ENCODE results near the gene EXOC8. TPM values are rescaled to one million over a fixed set of nuclear protein-coding genes. Genes with fewer than 3 reads are reported as not detected.

Gene EXOC8
- total RNA-seq, 1 donor = 16.3 TPM

DNA sequence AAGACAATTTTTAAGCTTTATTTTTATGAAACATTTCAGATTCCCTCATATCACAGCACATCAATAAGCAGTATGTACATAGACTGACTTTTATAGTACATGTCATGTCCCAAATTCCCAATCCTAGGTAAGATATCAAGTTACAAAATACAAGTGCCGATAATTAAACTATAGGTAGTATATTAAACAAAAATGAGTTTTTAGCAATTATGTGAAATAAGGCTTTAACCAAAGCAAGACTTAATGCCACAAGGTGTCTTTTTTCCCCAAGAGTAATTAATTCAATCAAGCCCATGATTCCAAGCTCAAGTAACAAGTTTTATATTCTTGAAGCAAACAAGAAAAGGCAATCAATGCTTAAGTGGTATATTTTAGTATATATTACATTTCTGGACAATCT lies 4.9 kb downstream of the EXOC8 start:
- no peak overlapping the region for H3K27ac ChIP-seq (ENCODE audit: low read depth, low read length)
- no peak for DNase-seq (ENCODE audit: insufficient read length, low spot score, missing footprints)
- H3K4me3 ChIP-seq (ENCODE audit: insufficient read depth, low read length) = no peak overlapping the region
- peaks cover 51% of the 10 kb centered on the region for H3K79me2 ChIP-seq (ENCODE audit: insufficient read depth, low read length)
- H2AFZ ChIP-seq (ENCODE audit: low read length) = no peak overlapping the region
- no peaks in the 10 kb centered on the region for H3K36me3 ChIP-seq (ENCODE audit: insufficient read depth, low read length)
- TF ChIP-seq, protein P1, sequence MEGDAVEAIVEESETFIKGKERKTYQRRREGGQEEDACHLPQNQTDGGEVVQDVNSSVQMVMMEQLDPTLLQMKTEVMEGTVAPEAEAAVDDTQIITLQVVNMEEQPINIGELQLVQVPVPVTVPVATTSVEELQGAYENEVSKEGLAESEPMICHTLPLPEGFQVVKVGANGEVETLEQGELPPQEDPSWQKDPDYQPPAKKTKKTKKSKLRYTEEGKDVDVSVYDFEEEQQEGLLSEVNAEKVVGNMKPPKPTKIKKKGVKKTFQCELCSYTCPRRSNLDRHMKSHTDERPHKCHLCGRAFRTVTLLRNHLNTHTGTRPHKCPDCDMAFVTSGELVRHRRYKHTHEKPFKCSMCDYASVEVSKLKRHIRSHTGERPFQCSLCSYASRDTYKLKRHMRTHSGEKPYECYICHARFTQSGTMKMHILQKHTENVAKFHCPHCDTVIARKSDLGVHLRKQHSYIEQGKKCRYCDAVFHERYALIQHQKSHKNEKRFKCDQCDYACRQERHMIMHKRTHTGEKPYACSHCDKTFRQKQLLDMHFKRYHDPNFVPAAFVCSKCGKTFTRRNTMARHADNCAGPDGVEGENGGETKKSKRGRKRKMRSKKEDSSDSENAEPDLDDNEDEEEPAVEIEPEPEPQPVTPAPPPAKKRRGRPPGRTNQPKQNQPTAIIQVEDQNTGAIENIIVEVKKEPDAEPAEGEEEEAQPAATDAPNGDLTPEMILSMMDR (IDR thresholded peaks at IDR 0.05; ENCODE audit: extremely low read depth, low read depth, low read length) = no peak
- no peaks in the 10 kb centered on the region for H3K9me3 ChIP-seq (ENCODE audit: low read depth, low read length)
- peak overlapping the region; percentile 98 for H3K4me2 ChIP-seq (ENCODE audit: insufficient read depth, low read length)
- H3K27me3 ChIP-seq (ENCODE audit: insufficient read depth, low read length) = no peaks in the 10 kb centered on the region
- peaks cover 32% of the 10 kb centered on the region for H3K4me1 ChIP-seq (ENCODE audit: insufficient read depth, low read length)
- peaks cover 46% of the 10 kb centered on the region for H4K20me1 ChIP-seq (ENCODE audit: insufficient read depth, low read length)

DNA sequence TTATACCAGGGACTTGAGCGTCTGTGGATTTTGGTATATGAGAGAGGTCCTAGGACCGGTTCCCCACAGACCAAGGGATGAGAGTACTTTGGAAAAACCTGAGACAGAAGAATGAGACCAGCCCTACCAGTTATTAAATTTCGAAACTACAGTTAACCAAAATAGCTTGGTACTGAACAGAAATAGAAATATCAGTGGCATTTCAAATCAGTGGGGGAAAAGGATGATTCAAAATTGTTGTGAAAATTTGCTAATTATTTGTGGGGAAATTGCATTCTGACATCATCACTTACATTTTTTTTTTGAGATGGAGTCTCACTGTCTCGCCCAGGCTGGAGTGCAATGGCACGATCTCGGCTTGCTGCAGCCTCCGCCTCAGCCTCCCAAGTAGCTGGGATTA lies 8.2 kb downstream of the EXOC8 start:
- Histone ChIP-seq H3K79me2 (ENCODE audit: insufficient read depth, low read length) (peaks cover 19% of the 10 kb centered on the region), H3K27me3 (ENCODE audit: insufficient read depth, low read length) (no peaks in the 10 kb centered on the region), H4K20me1 (ENCODE audit: insufficient read depth, low read length) (peaks cover 21% of the 10 kb centered on the region), H3K4me2 (ENCODE audit: insufficient read depth, low read length) (no peak overlapping the region), H3K4me3 (ENCODE audit: insufficient read depth, low read length) (no peak overlapping the region), H3K4me1 (ENCODE audit: insufficient read depth, low read length) (peaks cover 8% of the 10 kb centered on the region), H3K36me3 (ENCODE audit: insufficient read depth, low read length) (no peaks in the 10 kb centered on the region), H3K9me3 (ENCODE audit: low read depth, low read length) (no peaks in the 10 kb centered on the region), H2AFZ (ENCODE audit: low read length) (no peak overlapping the region), H3K27ac (ENCODE audit: low read depth, low read length) (no peak overlapping the region)
- DNase-seq (ENCODE audit: insufficient read length, low spot score, missing footprints) = no peak
- TF ChIP-seq, protein P1 (IDR thresholded peaks at IDR 0.05; ENCODE audit: extremely low read depth, low read depth, low read length) = no peak

DNA sequence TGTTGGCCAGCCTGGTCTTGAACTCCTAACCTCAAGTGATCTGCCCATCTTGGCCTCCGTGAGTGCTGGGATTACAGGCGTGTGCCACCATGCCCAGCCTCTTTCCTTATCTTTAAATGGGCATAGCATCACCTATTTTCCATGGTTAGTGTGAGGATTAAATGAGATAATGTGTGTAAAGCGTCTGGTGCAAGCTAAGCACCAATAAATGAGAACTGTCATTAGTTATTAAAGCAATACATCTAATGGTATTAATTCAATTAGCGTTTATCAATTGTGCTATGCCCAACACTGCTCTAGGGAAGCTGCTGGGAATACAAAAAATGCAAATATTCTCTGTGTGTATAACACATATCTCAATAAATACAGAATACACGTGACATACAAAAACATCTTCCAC lies 10.0 kb downstream of the EXOC8 start:
- H3K79me2 ChIP-seq (ENCODE audit: insufficient read depth, low read length) = peaks cover under 1% of the 10 kb centered on the region
- H3K27me3 ChIP-seq (ENCODE audit: insufficient read depth, low read length) = no peaks in the 10 kb centered on the region
- H3K36me3 ChIP-seq (ENCODE audit: insufficient read depth, low read length) = no peaks in the 10 kb centered on the region
- no peak overlapping the region for H3K27ac ChIP-seq (ENCODE audit: low read depth, low read length)
- H3K9me3 ChIP-seq (ENCODE audit: low read depth, low read length) = no peaks in the 10 kb centered on the region
- no peaks in the 10 kb centered on the region for H3K4me1 ChIP-seq (ENCODE audit: insufficient read depth, low read length)
- peaks cover 3% of the 10 kb centered on the region for H4K20me1 ChIP-seq (ENCODE audit: insufficient read depth, low read length)
- H2AFZ ChIP-seq (ENCODE audit: low read length) = no peak overlapping the region
- no peak overlapping the region for H3K4me3 ChIP-seq (ENCODE audit: insufficient read depth, low read length)
- DNase-seq (ENCODE audit: insufficient read length, low spot score, missing footprints) = no peak
- H3K4me2 ChIP-seq (ENCODE audit: insufficient read depth, low read length) = no peak overlapping the region
- TF ChIP-seq, protein P1 (IDR thresholded peaks at IDR 0.05; ENCODE audit: extremely low read depth, low read depth, low read length) = no peak

DNA sequence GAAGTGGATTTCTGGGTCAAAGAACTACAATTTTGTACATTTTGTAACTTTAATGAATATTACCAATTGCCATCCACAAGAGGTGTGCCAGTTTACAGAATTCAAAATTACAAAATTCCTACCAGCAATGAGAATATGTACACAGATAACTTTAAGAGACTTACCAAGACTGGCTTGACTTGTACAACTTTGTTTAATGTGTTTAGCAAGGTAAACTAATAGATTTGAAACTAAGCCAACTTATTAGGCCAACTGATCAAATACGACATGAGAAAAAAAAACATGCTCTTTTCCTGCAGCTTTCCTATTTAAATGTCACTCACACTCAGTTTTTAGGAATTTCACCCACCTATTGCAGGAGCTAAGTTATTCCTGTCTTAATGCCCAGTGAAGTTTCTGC lies 11.4 kb downstream of the EXOC8 start:
- DNase-seq (ENCODE audit: insufficient read length, low spot score, missing footprints) = no peak
- H4K20me1 ChIP-seq (ENCODE audit: insufficient read depth, low read length) = no peaks in the 10 kb centered on the region
- H3K36me3 ChIP-seq (ENCODE audit: insufficient read depth, low read length) = no peaks in the 10 kb centered on the region
- no peaks in the 10 kb centered on the region for H3K79me2 ChIP-seq (ENCODE audit: insufficient read depth, low read length)
- H3K4me3 ChIP-seq (ENCODE audit: insufficient read depth, low read length) = no peak overlapping the region
- no peak overlapping the region for H3K27ac ChIP-seq (ENCODE audit: low read depth, low read length)
- H2AFZ ChIP-seq (ENCODE audit: low read length) = no peak overlapping the region
- H3K4me2 ChIP-seq (ENCODE audit: insufficient read depth, low read length) = no peak overlapping the region
- no peaks in the 10 kb centered on the region for H3K4me1 ChIP-seq (ENCODE audit: insufficient read depth, low read length)
- TF ChIP-seq, protein P1 (IDR thresholded peaks at IDR 0.05; ENCODE audit: extremely low read depth, low read depth, low read length) = no peak
- no peaks in the 10 kb centered on the region for H3K27me3 ChIP-seq (ENCODE audit: insufficient read depth, low read length)
- no peaks in the 10 kb centered on the region for H3K9me3 ChIP-seq (ENCODE audit: low read depth, low read length)

All from osteoblast (primary cell).